Activated naive CD4-positive, alpha-beta T cell (primary cell): ENCODE data around the gene KLHL12.
A peak's percentile ranks its signal among the peaks of the same experiment; 100 is the strongest.
"Not testable (repeated sequence)": the region's sequence is repeated elsewhere in the genome, so short reads cannot be mapped to it uniquely, and the experiment has no call there.

Experiments
- DNase-seq, 4 experiments: peaks; one replicate each; lab custom pipeline; 2025; lab: John Stamatoyannopoulos, UW

Gene KLHL12

DNA sequence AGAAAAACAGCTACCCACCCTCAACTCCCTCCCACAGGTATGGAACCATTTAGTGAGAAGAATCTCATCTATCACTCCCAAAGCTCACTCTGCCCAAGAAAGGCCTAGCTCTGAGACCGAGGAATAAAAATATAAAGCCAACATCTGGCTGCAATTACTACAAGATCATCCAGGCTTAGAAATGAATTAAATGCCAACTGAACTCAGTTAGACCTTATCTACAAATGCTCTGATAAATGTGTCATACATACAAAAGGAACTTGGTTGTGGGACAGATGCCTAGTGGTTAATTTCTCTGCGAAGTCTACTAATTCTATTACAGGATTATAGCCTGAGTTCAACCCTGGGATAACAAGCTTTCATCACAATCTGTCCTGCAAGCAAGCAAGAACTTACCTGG, 24.4 kb upstream of the KLHL12 start:
- DNase-seq, result no peak

- DNase-seq, result no peak
These were observed 18.4 kb upstream of the KLHL12 start for GRCh38 chr1:202945483-202945882.

DNA sequence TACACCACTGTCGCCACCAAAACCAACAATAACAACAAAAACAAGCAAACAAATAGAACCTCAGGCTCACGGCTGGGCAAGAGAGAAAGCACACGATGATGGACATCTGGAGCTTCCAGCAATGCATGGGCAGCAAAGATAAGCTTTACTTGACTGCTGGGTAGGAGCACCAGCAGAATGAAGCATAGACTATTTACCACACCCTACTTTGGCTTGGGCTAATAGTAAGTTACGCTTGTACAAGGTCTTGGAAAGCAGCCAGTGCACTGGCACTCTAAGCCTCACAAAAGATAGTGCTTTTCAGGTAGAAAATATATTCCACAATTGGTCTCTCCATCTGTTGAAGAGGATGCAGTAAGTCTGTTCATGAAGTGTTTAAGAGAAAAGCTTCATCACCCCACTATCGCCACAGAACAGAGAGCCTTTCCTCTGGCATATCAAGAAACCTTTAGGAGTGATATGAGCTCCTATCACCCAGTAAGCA, 17.4 kb upstream of the KLHL12 start:
- no peak for DNase-seq

- no peak for DNase-seq
These were observed 15.4 kb upstream of the KLHL12 start for GRCh38 chr1:202942426-202942825.

DNA sequence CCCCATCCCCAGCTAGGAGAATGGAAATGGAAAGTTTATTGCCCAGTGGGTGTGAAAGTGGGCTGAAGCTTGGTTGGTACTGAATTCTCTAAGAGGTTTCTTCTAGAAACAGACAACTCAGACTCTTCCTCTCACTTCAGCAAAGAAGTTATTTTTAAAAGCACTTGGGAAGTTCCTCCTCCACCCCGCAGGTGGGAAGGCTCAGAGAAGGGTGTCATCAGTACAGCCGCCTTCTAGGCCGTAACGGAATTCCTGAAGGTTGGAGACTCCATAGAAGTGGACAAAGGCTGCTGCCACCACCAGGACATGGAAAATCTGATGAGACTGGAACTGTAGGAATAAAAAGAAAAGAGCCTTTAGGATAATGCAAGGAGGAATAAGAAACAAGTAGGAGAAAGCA, 14.3 kb upstream of the KLHL12 start:
- no peak for DNase-seq

DNA sequence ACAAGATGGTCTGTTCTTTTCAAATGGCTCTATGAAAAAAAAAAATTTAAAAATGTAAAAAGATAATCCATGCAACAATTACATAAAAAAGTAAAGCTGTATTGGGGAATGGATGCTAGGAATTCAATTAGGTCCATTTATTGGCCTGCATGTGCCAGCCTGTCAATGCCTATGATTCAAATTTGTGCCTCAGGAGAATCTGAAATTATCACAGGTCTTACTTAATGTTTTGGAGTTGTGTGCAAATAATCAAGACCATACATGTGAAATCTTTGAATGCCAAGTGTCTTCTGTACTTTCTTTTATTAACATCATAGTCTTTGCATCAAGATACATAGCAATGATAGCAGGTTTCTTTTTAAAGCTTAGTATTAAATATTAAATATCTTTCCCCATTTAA, 13.5 kb upstream of the KLHL12 start:
- no peak for DNase-seq

GRCh38 chr1:202938287-202938925, 11.4 kb upstream of the KLHL12 start:
- DNase-seq, result no peak

DNA sequence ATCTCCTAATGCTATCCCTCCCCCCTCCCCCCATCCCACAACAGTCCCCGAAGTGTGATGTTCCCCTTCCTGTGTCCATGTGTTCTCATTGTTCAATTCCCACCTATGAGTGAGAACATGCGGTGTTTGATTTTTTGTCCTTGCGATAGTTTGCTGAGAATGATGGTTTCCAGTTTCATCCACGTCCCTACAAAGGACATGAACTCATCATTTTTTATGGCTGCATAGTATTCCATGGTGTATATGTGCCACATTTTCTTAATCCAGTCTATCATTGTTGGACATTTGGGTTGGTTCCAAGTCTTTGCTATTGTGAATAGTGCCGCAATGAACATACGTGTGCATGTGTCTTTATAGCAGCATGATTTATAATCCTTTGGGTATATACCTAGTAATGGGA, 9.4 kb upstream of the KLHL12 start:
- not testable (repeated sequence) for DNase-seq

DNA sequence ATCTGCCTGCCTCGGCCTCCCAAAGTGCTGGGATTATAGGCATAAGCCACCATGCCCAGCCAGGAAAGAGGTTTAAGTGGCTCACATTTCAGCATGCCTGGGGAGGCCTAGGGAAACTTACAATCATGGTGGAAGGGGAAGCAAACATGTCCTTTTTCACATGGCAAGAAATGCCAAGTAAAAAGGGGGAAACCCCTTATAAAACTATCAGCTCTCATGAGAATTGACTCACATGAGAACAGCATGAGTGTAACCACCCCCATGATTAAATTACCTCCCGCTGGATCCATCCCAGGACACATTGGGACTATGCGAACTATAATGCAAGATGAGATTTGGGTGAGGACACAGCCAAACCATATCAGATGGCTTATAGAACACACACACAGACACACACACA, 8.8 kb upstream of the KLHL12 start:
- no peak for DNase-seq

- DNase-seq, result no peak
These were observed 7.7 kb upstream of the KLHL12 start for GRCh38 chr1:202934755-202935154.

DNA sequence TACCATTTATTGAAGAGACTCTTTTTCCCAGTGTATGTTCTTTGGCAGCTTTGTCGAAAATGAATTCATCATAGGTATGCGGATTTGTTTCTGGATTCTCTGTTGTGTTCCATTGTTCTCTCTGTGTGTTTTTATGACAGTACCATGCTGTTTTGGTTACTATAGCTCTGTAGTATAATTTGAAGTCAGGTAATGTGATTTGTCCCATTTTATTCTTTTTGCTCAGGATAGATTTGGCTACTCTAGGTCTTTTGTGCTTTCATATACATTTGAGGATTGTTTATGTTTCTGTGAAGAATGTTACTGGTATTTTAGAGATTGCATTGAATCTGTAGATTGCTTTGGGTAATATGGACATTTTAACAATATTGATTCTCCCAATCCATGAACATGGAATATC, 5.4 kb upstream of the KLHL12 start:
- DNase-seq, result no peak

DNA sequence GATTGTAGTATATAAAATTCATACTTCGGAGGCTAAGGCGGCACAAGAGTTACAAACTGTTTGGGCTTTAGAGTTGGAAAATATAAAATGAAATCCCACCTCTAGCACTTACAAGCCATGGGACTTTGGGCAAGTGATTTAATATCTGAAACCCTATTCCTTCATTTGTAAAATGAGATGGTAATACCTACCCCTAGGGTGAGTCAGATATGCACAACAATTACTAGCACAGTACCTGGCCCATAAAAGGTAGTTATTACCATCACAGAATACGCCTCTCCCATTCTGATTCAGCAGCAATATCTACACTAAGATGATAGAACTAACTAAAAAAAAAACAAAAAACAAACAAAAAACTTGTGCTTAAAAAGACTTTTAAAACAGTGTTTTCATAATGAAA, 3.5 kb downstream of the KLHL12 start:
- DNase-seq, result no peak

DNA sequence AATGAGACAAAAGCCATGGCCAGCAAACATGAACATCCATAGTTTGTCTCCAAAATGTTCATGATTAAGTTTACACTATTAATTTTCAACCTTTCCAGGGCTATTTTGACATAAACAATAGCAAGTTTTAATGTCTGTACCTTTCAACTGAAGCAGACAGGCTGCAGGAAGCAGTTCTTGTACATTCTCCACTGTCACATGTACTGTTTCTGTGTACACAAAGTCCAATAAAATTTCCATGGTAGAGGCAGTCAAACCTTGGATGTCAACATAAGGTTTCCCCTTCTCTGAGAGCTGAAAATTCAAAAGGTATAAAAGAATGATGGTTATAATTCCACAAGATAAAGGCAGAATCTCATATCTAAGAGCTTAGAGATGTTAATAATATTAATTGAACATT, 7.4 kb downstream of the KLHL12 start:
- DNase-seq, result no peak

- DNase-seq, result no peak
These were observed 11.9 kb downstream of the KLHL12 start for GRCh38 chr1:202915146-202915545.

DNA sequence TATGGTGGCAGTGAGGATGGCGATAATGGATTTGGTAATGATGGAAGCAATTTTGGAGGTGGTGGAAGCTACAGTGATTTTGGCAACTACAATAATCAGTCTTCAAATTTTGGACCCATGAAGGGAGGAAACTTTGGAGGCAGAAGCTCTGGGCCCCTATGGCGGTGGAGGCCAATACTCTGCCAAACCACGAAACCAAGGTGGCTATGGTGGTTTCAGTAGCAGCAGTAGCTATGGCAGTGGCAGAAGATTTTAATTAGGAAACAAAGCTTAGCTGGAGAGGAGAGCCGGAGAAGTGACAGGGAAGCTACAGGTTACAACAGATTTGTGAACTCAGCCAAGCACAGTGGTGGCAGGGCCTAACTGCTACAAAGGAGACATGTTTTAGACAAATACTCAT, 14.6 kb downstream of the KLHL12 start:
- not testable (repeated sequence) for DNase-seq

DNA sequence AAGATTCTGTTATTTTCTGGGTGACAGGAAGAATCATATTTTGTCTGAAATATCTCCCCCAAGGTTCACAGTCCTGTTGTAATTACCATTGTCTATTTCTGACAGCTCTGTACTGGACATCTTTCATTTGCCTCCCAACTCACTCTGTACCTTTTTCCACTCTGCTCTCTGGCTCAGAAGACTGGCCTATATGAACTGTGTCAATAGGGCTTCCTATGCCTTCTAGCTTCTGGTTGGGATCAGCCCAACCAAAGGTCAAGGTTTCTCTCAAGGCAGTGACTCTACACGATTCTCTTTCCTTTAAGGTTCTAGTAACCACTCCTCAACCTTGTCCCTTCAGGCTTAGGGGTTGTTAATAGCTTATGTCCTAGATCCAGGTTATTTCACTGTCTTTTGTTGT, 17.5 kb downstream of the KLHL12 start:
- no peak for DNase-seq

DNA sequence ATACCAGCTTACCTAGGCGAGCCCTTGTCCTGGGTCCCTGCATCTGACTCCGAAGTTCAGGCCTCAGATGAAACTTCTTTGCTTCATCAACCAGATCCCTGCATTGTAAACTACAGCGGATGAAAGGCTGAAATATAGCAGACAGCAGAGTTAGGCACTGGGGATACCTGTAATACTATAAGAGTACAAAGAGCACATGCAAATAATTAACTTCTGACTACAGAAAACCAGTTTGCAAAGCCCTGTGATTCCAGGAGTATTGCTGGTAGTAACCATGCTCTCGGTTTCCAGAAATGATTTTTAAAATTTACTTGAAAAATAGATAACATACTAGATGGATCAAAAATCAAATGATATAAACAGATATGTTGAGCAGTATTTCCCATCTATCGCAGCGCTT, 18.0 kb downstream of the KLHL12 start:
- DNase-seq, result no peak

GRCh38 chr1:202905331-202905730, 21.7 kb downstream of the KLHL12 start:
- DNase-seq, result no peak

GRCh38 chr1:202903808-202904207, 23.2 kb downstream of the KLHL12 start:
- not testable (repeated sequence) for DNase-seq

DNA sequence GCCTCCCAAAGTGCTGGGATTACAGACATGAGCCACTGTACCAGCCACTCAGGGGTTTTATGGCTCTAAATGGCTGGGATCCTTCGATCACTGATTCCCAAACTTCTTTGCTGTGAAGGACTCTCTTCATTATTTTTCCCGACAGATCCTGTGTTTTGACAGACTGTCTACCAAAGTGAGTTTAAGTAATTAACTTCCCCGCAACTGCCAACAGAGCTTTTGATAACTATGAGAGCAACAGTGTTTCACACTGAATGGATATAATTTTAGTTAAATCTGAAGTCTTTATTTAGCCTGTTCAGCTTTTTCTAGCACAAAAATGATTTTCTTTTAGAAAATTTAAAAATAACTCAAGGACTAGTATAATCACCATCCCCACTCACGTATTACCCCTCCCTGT, 25.5 kb downstream of the KLHL12 start:
- no peak for DNase-seq

DNA sequence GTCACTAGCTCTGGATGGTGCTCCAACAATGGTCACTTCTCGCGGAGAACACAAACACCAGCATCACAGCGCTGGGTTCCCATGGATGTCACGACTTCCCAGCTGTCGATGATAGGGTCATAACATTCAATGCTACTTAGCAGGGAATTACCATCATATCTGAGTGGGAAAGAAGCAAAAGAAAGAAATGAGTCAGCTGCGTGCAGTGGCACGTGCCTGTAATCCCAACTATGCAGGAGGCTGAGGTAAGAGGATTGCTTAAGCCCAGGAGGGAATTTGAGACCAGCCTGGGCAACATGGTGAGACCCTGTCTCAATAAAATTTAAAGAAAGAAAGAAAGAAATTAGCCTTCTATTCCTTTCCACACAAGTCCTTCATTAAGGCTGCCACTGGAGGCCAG, 34.5 kb downstream of the KLHL12 start:
- DNase-seq, result no peak

GRCh38 chr1:202890392-202890791, 36.6 kb downstream of the KLHL12 start:
- no peak for DNase-seq

DNA sequence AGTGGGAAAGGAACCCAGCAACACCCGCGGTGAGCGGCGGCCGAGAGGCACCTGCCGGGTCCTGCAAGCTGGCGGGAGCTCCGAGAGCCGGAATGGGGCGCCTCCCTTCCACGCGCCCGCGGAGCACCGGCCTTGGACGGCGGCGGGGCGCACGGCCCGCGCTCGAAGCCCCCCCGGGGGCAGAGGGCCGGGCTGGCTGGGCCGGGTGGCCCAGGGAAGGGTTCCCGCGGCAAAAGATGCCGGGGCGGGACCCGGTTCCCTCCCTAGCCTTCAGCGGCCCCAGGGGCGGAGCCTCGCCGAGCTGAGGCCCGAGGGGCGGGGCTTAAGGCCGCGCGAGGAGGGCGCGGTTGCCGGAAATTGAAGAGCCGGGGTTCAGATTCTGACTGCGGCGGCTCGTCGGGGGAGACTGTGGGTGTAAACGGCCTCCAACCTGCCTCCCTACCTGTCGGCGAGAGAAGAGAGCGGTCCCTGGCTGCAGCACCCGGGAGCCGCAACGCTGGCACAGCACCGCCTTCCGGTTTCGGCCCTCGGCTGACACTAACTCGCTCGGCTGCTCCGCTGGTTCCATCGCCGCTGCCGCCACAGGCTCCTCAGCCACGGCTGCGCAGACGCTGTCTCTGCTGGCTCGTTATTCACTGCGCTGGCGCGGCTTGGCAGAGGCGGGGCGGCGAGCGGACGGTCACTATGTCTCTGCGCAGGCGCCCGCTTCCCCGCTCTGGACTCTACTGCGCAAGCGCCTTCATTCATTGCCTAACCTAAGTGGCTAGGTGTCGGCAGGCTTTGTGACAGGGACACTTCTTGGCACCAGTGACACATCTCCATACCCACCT, 38.3 kb downstream of the KLHL12 start, which contains the start of gene RABIF:
Gene RABIF (minus strand): TSS at position 619 of the 830 bp plus-strand sequence. CDS start 51 bp downstream, at position 568.
- DNase-seq, result peak; percentile 86 to 96 (median 92)

DNA sequence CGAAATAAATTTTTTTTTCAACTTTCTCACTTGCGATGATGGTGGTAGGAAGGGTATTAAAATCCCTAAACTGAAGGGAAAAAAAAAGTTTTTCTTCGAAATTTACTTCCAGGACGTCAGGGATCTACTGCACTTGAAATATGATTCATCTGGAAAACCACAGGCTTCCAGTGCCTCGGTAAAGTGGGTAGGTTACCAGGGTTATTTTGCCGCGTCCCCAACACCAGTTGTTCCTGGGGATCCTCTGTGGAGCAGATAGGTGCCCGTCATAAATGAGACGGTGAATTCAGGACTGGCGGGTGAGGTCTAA, 38.9 kb downstream of the KLHL12 start:
- DNase-seq, result no peak
